Fibroblast of lung (primary cell): ENCODE data around the gene ADGRB3. TPM values are rescaled to one million over a fixed set of nuclear protein-coding genes. Genes with fewer than 3 reads are reported as not detected.

Source experiments
- DNase-seq, 2 donors: peaks; one replicate each; pipeline versions ENCODE4 v3.0.0 to v3.0.0-alpha.2; 2010; ENCODE audit warnings: low read depth in 2 of 2
- H2AFZ ChIP-seq: 2 replicates; pipeline ENCODE4 v1.5.1; 2012; ENCODE audit warnings: low read length, control low read depth, inconsistent platforms
- H3K27ac ChIP-seq: 2 replicates; pipeline ENCODE4 v1.5.1; 2011; ENCODE audit warnings: low read length, control low read depth; ENCODE audit not compliant: insufficient read depth
- H3K27me3 ChIP-seq: 2 replicates; pipeline ENCODE4 v1.5.1; 2011; ENCODE audit warnings: mild to moderate bottlenecking, low read length; ENCODE audit not compliant: control insufficient read depth, insufficient read depth
- H3K36me3 ChIP-seq: 2 replicates; pipeline ENCODE4 v1.5.1; 2011; ENCODE audit warnings: low read length; ENCODE audit not compliant: control insufficient read depth, insufficient read depth
- H3K4me1 ChIP-seq: 2 replicates; pipeline ENCODE4 v1.5.1; 2011; ENCODE audit warnings: low read length; ENCODE audit not compliant: control insufficient read depth, insufficient read depth; ENCODE audit errors: extremely low read depth
- H3K4me2 ChIP-seq: 2 replicates; pipeline ENCODE4 v1.5.1; 2011; ENCODE audit warnings: low read length, control low read depth; ENCODE audit not compliant: insufficient read depth; ENCODE audit errors: extremely low read depth
- H3K4me3 ChIP-seq, 4 experiments: fragments of 200-600 bp in 1 of 4; sonication (generic) in 1 of 4; replicated peaks in 1 of 4; 2 replicates each; pipeline ENCODE4 v1.5.1; 2011 to 2016; ENCODE audit warnings: low read length in 4 of 4, low read depth in 3 of 4, mild to moderate bottlenecking in 3 of 4, control low read depth in 2 of 4, inconsistent platforms in 1 of 4, mixed read lengths in 1 of 4; ENCODE audit not compliant: insufficient read depth in 1 of 4; ENCODE audit errors: control extremely low read depth in 1 of 4
- H3K79me2 ChIP-seq: 2 replicates; pipeline ENCODE4 v1.5.1; 2012; ENCODE audit warnings: mild to moderate bottlenecking, low read length, inconsistent platforms; ENCODE audit not compliant: control insufficient read depth, insufficient read depth
- H3K9ac ChIP-seq: 2 replicates; pipeline ENCODE4 v1.5.1; 2011; ENCODE audit warnings: mild to moderate bottlenecking, low read length, control low read depth; ENCODE audit not compliant: insufficient read depth
- H3K9me3 ChIP-seq: 2 replicates; pipeline ENCODE4 v1.5.1; 2012; ENCODE audit warnings: low read depth, low read length; ENCODE audit not compliant: control insufficient read depth, insufficient read depth
- H4K20me1 ChIP-seq: 2 replicates; pipeline ENCODE4 v1.5.1; 2011; ENCODE audit warnings: low read length; ENCODE audit not compliant: control insufficient read depth, insufficient read depth; ENCODE audit errors: extremely low read depth
- EZH2 ChIP-seq: IDR thresholded peaks from 2 replicates; pipeline ENCODE4 v1.5.1; 2012; ENCODE audit warnings: low read length, control low read depth, mild to moderate bottlenecking; ENCODE audit errors: missing control alignments
- polyA plus RNA-seq, 2 donors: library from polyadenylated mRNA; depleted of rRNA in 1 of 2; stranded (reverse) in 1 of 2; unstranded in 1 of 2; fragments of >200 nt; gene quantifications; 2 replicates each; pipeline ENCODE4 v1.2.1, GENCODE V29; 2011 to 2012; ENCODE audit warnings: missing spikeins in 1 of 2
- total RNA-seq: library from RNA; depleted of rRNA; stranded (reverse); fragments of >200 nt; gene quantifications from 2 replicates; pipeline ENCODE4 v1.2.1, GENCODE V29; 2014
- TF ChIP-seq, protein P1 (sequence below), 2 donors: IDR thresholded peaks in 1 of 2; conservative IDR thresholded peaks in 1 of 2; 1 replicate in 1 of 2; 2 replicates in 1 of 2; pipeline ENCODE4 v1.5.1; 2011 to 2012; ENCODE audit warnings: low read length in 2 of 2, control low read depth in 1 of 2, inconsistent platforms in 1 of 2, low read depth in 1 of 2, mild to moderate bottlenecking in 1 of 2

The ADGRB3 gene
- total and polyA plus RNA-seq, 2 donors (not counting 1 experiment from before 2014, with no cell fraction given), result 0.33 TPM; not detected in 1

DNA sequence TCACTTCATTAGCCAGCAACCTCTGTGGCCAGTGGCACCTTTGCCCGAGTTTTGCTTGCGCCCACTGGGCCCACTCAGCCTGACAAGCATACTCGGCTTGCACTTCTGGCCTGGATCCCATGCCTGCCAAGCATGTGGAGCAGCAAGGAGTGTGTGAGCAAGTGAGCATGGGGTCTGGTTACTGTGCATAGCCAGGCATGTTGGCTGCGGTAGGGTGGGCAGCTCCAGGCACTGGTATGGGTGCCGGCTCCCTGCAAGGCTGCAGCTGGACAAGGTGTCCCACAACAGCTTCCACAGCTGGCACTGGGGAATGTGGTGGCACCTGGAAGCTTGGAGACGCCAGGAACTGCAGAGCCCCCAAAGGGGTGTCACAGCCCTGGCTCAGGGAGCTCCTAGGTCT, 510.0 kb downstream of the ADGRB3 start:
- no peak for DNase-seq
- no peaks in the 10 kb centered on the region for H3K36me3 ChIP-seq
- H3K9me3 ChIP-seq, result no peaks in the 10 kb centered on the region
- no peak overlapping the region for H3K4me3 ChIP-seq
- H3K9ac ChIP-seq, result no peak overlapping the region
- H4K20me1 ChIP-seq, result no peaks in the 10 kb centered on the region
- H3K4me2 ChIP-seq, result no peak overlapping the region
- H3K27me3 ChIP-seq, result no peaks in the 10 kb centered on the region
- H3K4me1 ChIP-seq, result no peaks in the 10 kb centered on the region
- no peaks in the 10 kb centered on the region for H3K79me2 ChIP-seq
- H2AFZ ChIP-seq, result no peak overlapping the region
- TF ChIP-seq, protein P1, sequence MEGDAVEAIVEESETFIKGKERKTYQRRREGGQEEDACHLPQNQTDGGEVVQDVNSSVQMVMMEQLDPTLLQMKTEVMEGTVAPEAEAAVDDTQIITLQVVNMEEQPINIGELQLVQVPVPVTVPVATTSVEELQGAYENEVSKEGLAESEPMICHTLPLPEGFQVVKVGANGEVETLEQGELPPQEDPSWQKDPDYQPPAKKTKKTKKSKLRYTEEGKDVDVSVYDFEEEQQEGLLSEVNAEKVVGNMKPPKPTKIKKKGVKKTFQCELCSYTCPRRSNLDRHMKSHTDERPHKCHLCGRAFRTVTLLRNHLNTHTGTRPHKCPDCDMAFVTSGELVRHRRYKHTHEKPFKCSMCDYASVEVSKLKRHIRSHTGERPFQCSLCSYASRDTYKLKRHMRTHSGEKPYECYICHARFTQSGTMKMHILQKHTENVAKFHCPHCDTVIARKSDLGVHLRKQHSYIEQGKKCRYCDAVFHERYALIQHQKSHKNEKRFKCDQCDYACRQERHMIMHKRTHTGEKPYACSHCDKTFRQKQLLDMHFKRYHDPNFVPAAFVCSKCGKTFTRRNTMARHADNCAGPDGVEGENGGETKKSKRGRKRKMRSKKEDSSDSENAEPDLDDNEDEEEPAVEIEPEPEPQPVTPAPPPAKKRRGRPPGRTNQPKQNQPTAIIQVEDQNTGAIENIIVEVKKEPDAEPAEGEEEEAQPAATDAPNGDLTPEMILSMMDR (conservative IDR thresholded peaks at IDR 0.05 in 1 of 2, IDR thresholded peaks at IDR 0.05 in 1 of 2; ENCODE audit: low read depth in 1 of 2, low read length in 2 of 2), result no peak
- TF ChIP-seq EZH2, result no peak
- no peak overlapping the region for H3K27ac ChIP-seq

DNA sequence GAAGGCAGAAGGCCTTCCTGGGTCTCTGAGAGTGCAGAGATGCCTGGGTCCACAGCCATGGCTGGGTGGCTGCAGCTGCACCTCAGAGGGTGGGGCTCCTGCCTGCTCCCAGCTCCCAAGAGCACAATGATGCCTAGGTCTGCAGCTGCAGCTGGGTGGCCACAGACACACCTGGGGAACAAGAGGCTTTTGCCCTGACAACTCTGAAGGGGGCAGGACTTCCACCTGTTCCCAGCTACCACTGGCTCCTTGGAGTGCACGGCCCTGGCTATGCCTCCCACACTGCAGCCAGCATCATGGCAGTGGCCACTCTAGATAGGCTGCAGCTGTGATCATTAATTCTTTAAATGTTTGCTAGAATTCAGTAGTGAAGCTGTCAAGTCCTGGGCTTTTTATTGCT, 511.3 kb downstream of the ADGRB3 start:
- no peak for TF ChIP-seq EZH2
- TF ChIP-seq, protein P1 (conservative IDR thresholded peaks at IDR 0.05 in 1 of 2, IDR thresholded peaks at IDR 0.05 in 1 of 2; ENCODE audit: low read depth in 1 of 2, low read length in 2 of 2), result no peak
- H3K36me3 ChIP-seq, result no peaks in the 10 kb centered on the region

DNA sequence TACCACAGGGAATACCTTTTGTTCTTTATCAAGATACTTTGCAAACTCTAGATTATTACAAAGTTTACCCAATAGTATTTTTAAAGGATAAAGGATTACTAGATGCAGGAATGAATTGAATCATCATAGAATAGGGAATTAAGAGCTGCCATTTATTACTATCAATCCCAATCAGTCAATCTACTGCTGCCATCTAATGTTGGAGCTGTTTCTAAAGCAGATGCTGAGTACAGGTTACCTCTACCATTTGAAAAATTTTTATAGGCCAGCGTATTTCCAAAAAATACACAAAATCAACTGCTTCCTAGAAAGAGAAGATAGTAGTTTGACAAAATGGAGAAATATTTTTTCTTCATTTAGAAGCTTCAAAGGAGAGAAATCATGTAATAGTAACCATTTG, 520.4 kb downstream of the ADGRB3 start:
- no peak overlapping the region for H3K9ac ChIP-seq
- H3K36me3 ChIP-seq, result no peaks in the 10 kb centered on the region
- no peak overlapping the region for H3K4me2 ChIP-seq
- H3K9me3 ChIP-seq, result no peaks in the 10 kb centered on the region
- peak in 1 of 2 donors; percentile 23 for DNase-seq
- no peak for TF ChIP-seq EZH2
- TF ChIP-seq, protein P1 (conservative IDR thresholded peaks at IDR 0.05 in 1 of 2, IDR thresholded peaks at IDR 0.05 in 1 of 2; ENCODE audit: low read depth in 1 of 2, low read length in 2 of 2), result no peak
- no peak overlapping the region for H3K27ac ChIP-seq
- H2AFZ ChIP-seq, result no peak overlapping the region
- no peaks in the 10 kb centered on the region for H3K79me2 ChIP-seq
- no peak overlapping the region for H3K4me3 ChIP-seq
- no peaks in the 10 kb centered on the region for H3K4me1 ChIP-seq
- H4K20me1 ChIP-seq, result no peaks in the 10 kb centered on the region
- H3K27me3 ChIP-seq, result no peaks in the 10 kb centered on the region

More for the DNA sequence above, 511.3 kb downstream of the ADGRB3 start:
- no peak for DNase-seq
- Histone ChIP-seq H3K4me1 (no peaks in the 10 kb centered on the region), H3K27ac (no peak overlapping the region), H3K9me3 (no peaks in the 10 kb centered on the region), H3K79me2 (no peaks in the 10 kb centered on the region), H3K4me3 (no peak overlapping the region), H3K4me2 (no peak overlapping the region), H3K9ac (no peak overlapping the region), H3K27me3 (no peaks in the 10 kb centered on the region), H4K20me1 (no peaks in the 10 kb centered on the region), H2AFZ (no peak overlapping the region)
